ENCODE measurements around the gene HMCN1. TPM values are rescaled to one million over a fixed set of nuclear protein-coding genes. Genes with fewer than 3 reads are reported as not detected.

Gene HMCN1
- polyA plus RNA-seq, 1 donor from 2014 or later = 0.66 TPM

GRCh38 chr1:185860311-185860710, 126.1 kb downstream of the HMCN1 start:
- no peak overlapping the region for H3K4me2 ChIP-seq (ENCODE audit: low read length)
- H3K9me3 ChIP-seq (ENCODE audit: low read length) = no peaks in the 10 kb centered on the region
- H3K9ac ChIP-seq (ENCODE audit: low read length) = no peak overlapping the region
- no peaks in the 10 kb centered on the region for H3F3A ChIP-seq (ENCODE audit: insufficient read depth, low read length, poor library complexity, severe bottlenecking)
- H3K79me2 ChIP-seq (replicated peaks; ENCODE audit: insufficient read depth, low read length) = no peaks in the 10 kb centered on the region
- no peaks in the 10 kb centered on the region for H3K27me3 ChIP-seq (ENCODE audit: insufficient read depth, low read depth, low read length)
- H3K36me3 ChIP-seq (ENCODE audit: insufficient read depth, low read length) = no peaks in the 10 kb centered on the region
- no peak overlapping the region for H2AFZ ChIP-seq (ENCODE audit: low read depth, low read length)
- TF ChIP-seq SMC3 (conservative IDR thresholded peaks at IDR 0.05; ENCODE audit: poor library complexity) (no peak), MXI1 (conservative IDR thresholded peaks at IDR 0.05; ENCODE audit: poor library complexity, severe bottlenecking) (no peak), RAD21 (conservative IDR thresholded peaks at IDR 0.05) (no peak), POLR2AphosphoS5 (IDR thresholded peaks at IDR 0.05) (no peak)
- no peak overlapping the region for H3K27ac ChIP-seq (ENCODE audit: low read length)
- no peak overlapping the region for H3K4me3 ChIP-seq (ENCODE audit: low read length)
- no peaks in the 10 kb centered on the region for H3K9me2 ChIP-seq (ENCODE audit: insufficient read depth, low read length)
- no peaks in the 10 kb centered on the region for H4K20me1 ChIP-seq (ENCODE audit: insufficient read depth)

- no peak for TF ChIP-seq REST (IDR thresholded peaks at IDR 0.05; ENCODE audit: borderline replicate concordance)
- TF ChIP-seq SMC3 (conservative IDR thresholded peaks at IDR 0.05; ENCODE audit: poor library complexity) = no peak
- no peak for TF ChIP-seq RAD21 (conservative IDR thresholded peaks at IDR 0.05)
- TF ChIP-seq MXI1 (conservative IDR thresholded peaks at IDR 0.05; ENCODE audit: poor library complexity, severe bottlenecking) = no peak
- no peak for TF ChIP-seq POLR2AphosphoS5 (IDR thresholded peaks at IDR 0.05)
- no peak for TF ChIP-seq CTCF (IDR thresholded peaks at IDR 0.05; ENCODE audit: poor library complexity, severe bottlenecking)
- TF ChIP-seq EP300 (conservative IDR thresholded peaks at IDR 0.05; ENCODE audit: poor library complexity, severe bottlenecking) = no peak
- TF ChIP-seq TAF1 (IDR thresholded peaks at IDR 0.05; ENCODE audit: low read depth) = no peak
- TF ChIP-seq EZH2 (IDR thresholded peaks at IDR 0.05; ENCODE audit: borderline replicate concordance, insufficient read depth, low read length, poor library complexity, severe bottlenecking) = no peak
- Histone ChIP-seq H3K9ac (ENCODE audit: low read length) (no peak overlapping the region), H3K9me2 (ENCODE audit: insufficient read depth, low read length) (no peaks in the 10 kb centered on the region), H3K4me2 (ENCODE audit: low read length) (no peak overlapping the region), H3K79me2 (replicated peaks; ENCODE audit: insufficient read depth, low read length) (no peaks in the 10 kb centered on the region), H3K9me3 (ENCODE audit: low read length) (no peaks in the 10 kb centered on the region), H3K27me3 (ENCODE audit: insufficient read depth, low read depth, low read length) (no peaks in the 10 kb centered on the region), H3F3A (ENCODE audit: insufficient read depth, low read length, poor library complexity, severe bottlenecking) (no peaks in the 10 kb centered on the region), H3K27ac (ENCODE audit: low read length) (no peak overlapping the region), H3K36me3 (ENCODE audit: insufficient read depth, low read length) (no peaks in the 10 kb centered on the region), H4K20me1 (ENCODE audit: insufficient read depth) (no peaks in the 10 kb centered on the region), H2AFZ (ENCODE audit: low read depth, low read length) (no peak overlapping the region), H3K4me3 (ENCODE audit: low read length) (no peak overlapping the region)
Observed at GRCh38 chr1:185860859-185861258, 126.7 kb downstream of the HMCN1 start.

- H3K4me2 ChIP-seq (ENCODE audit: low read length) = no peak overlapping the region
- no peak overlapping the region for H3K27ac ChIP-seq (ENCODE audit: low read length)
- no peak overlapping the region for H3K4me3 ChIP-seq (ENCODE audit: low read length)
- H4K20me1 ChIP-seq (ENCODE audit: insufficient read depth) = no peaks in the 10 kb centered on the region
- no peaks in the 10 kb centered on the region for H3K9me3 ChIP-seq (ENCODE audit: low read length)
- H3K27me3 ChIP-seq (ENCODE audit: insufficient read depth, low read depth, low read length) = no peaks in the 10 kb centered on the region
- H3K36me3 ChIP-seq (ENCODE audit: insufficient read depth, low read length) = no peaks in the 10 kb centered on the region
- H3K79me2 ChIP-seq (replicated peaks; ENCODE audit: insufficient read depth, low read length) = no peaks in the 10 kb centered on the region
- no peaks in the 10 kb centered on the region for H3F3A ChIP-seq (ENCODE audit: insufficient read depth, low read length, poor library complexity, severe bottlenecking)
- no peaks in the 10 kb centered on the region for H3K9me2 ChIP-seq (ENCODE audit: insufficient read depth, low read length)
- no peak overlapping the region for H2AFZ ChIP-seq (ENCODE audit: low read depth, low read length)
- TF ChIP-seq TAF1 (IDR thresholded peaks at IDR 0.05; ENCODE audit: low read depth) (no peak), EP300 (conservative IDR thresholded peaks at IDR 0.05; ENCODE audit: poor library complexity, severe bottlenecking) (no peak), POLR2AphosphoS5 (IDR thresholded peaks at IDR 0.05) (no peak), RAD21 (conservative IDR thresholded peaks at IDR 0.05) (no peak), MXI1 (conservative IDR thresholded peaks at IDR 0.05; ENCODE audit: poor library complexity, severe bottlenecking) (no peak), SMC3 (conservative IDR thresholded peaks at IDR 0.05; ENCODE audit: poor library complexity) (no peak), EZH2 (IDR thresholded peaks at IDR 0.05; ENCODE audit: borderline replicate concordance, insufficient read depth, low read length, poor library complexity, severe bottlenecking) (no peak), CTCF (IDR thresholded peaks at IDR 0.05; ENCODE audit: poor library complexity, severe bottlenecking) (no peak), REST (IDR thresholded peaks at IDR 0.05; ENCODE audit: borderline replicate concordance) (no peak)
- H3K9ac ChIP-seq (ENCODE audit: low read length) = no peak overlapping the region
Observed at GRCh38 chr1:185861630-185862029, 127.4 kb downstream of the HMCN1 start.
